DND-41 (cell line): Measurements from ENCODE around the gene AGO3.
"Not testable (repeated sequence)": the region's sequence is repeated elsewhere in the genome, so short reads cannot be mapped to it uniquely, and the experiment has no call there.

Experiments used
- ATAC-seq: fragments of 200-7000 bp; cut with Tn5 transposase; 3 replicates; pipeline ENCODE4 v1.9.1; 2021; ENCODE audit warnings: low read depth; ENCODE audit not compliant: insufficient read depth
- DNase-seq: peaks from one replicate; pipeline ENCODE4 v3.0.0-alpha.2; 2020
- H2AFZ ChIP-seq: 2 replicates; pipeline ENCODE4 v1.6.0; 2012; ENCODE audit warnings: low read depth, low read length
- H3K27ac ChIP-seq: 2 replicates; pipeline ENCODE4 v1.5.1; 2012; ENCODE audit warnings: low read length, inconsistent platforms
- H3K27me3 ChIP-seq: fragments of 200-600 bp; sonication (generic); 2 replicates; pipeline ENCODE4 v1.6.0; 2012; ENCODE audit warnings: low read length, mild to moderate bottlenecking, inconsistent platforms; ENCODE audit not compliant: insufficient read depth, poor library complexity
- H3K36me3 ChIP-seq: 2 replicates; pipeline ENCODE4 v1.5.1; 2012; ENCODE audit warnings: low read length, inconsistent platforms; ENCODE audit not compliant: insufficient read depth
- H3K4me1 ChIP-seq: 2 replicates; pipeline ENCODE4 v1.5.1; 2012; ENCODE audit warnings: mild to moderate bottlenecking, low read length; ENCODE audit not compliant: insufficient read depth
- H3K4me2 ChIP-seq: 2 replicates; pipeline ENCODE4 v1.6.0; 2012; ENCODE audit warnings: mild to moderate bottlenecking, moderate library complexity, low read length, inconsistent platforms; ENCODE audit not compliant: insufficient read depth
- H3K4me3 ChIP-seq, 2 experiments: fragments of 200-600 bp in 1 of 2; shearing (Covaris generic) in 1 of 2; 2 replicates each; pipeline ENCODE4 v1.5.1; 2012 to 2016; ENCODE audit warnings: inconsistent platforms in 2 of 2, low read length in 2 of 2, mild to moderate bottlenecking in 2 of 2, low read depth in 1 of 2, moderate library complexity in 1 of 2
- H3K79me2 ChIP-seq: 2 replicates; pipeline ENCODE4 v1.6.0; 2012; ENCODE audit warnings: low read length, inconsistent platforms; ENCODE audit not compliant: insufficient read depth
- H3K9ac ChIP-seq: 2 replicates; pipeline ENCODE4 v1.6.0; 2012; ENCODE audit warnings: low read depth, mild to moderate bottlenecking, inconsistent platforms, low read length, moderate library complexity
- H3K9me3 ChIP-seq: 2 replicates; pipeline ENCODE4 v1.5.1; 2012; ENCODE audit warnings: low read length, moderate library complexity, mild to moderate bottlenecking, inconsistent platforms; ENCODE audit not compliant: insufficient read depth, severe bottlenecking
- H4K20me1 ChIP-seq: 2 replicates; pipeline ENCODE4 v1.6.0; 2012; ENCODE audit warnings: low read length; ENCODE audit not compliant: insufficient read depth
- CTCF ChIP-seq: IDR thresholded peaks from 2 replicates; pipeline ENCODE4 v1.5.1; 2012; ENCODE audit warnings: borderline replicate concordance, low read length, moderate library complexity, mild to moderate bottlenecking; ENCODE audit not compliant: poor library complexity, severe bottlenecking; ENCODE audit errors: extremely low read depth
- EZH2 ChIP-seq: IDR thresholded peaks from 3 replicates; pipeline ENCODE4 v1.6.1; 2012; ENCODE audit warnings: borderline replicate concordance, low read depth, mild to moderate bottlenecking, moderate library complexity, low read length, inconsistent platforms; ENCODE audit not compliant: severe bottlenecking

AGO3 gene

DNA sequence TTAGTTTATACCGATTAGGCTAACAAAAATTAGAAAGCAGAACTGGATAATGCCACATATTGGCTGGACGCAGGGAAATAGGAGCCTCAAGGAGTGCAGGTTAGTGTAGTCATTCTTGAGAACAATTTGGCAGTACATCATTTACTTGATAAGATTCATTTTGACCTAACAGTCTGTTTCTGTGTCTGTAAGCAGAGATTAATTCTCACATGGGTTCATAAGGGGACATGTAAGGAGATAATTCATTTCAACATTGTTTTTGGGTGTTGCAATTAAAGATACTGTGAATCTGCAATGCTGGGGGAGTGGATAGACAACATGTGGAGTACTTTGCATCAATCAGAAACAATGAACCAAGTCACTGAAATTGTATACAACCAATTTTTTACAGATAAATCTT is 32.0 kb downstream of the AGO3 start:
- H3K4me2 ChIP-seq, result no peak overlapping the region
- DNase-seq (no peak), ATAC-seq (no peak)
- H4K20me1 ChIP-seq, result no peaks in the 10 kb centered on the region
- H3K9ac ChIP-seq, result no peak overlapping the region
- H3K36me3 ChIP-seq, result peaks cover 7% of the 10 kb centered on the region
- no peaks in the 10 kb centered on the region for H3K9me3 ChIP-seq
- no peaks in the 10 kb centered on the region for H3K27me3 ChIP-seq
- no peaks in the 10 kb centered on the region for H3K4me1 ChIP-seq
- H3K79me2 ChIP-seq, result peaks cover 7% of the 10 kb centered on the region; the same call in 1 of the 2 replicates
- TF ChIP-seq EZH2 (no peak), CTCF (no peak)
- no peak overlapping the region for H2AFZ ChIP-seq
- no peak overlapping the region for H3K27ac ChIP-seq
- no peak overlapping the region for H3K4me3 ChIP-seq

DNA sequence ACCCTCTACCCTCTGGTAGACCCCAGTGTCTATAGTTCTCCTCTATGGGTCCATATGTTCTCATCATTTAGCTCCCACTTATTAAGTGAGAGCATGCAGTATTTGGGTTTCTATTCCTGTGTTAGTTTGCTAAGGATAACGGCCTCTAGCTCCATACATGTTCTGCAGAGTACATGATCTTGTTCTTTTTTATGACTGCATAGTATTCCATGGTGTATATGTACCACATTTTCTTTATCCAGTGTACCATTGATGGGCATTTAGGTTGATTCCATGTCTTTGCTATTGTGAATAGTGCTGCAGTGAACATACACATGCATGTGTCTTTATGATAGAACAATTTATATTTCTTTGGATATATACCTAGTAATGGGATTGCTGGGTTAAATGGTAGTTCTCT is 33.4 kb downstream of the AGO3 start:
- not testable (repeated sequence) for DNase-seq, H3K4me3 ChIP-seq, H3K27me3 ChIP-seq, H2AFZ ChIP-seq, H4K20me1 ChIP-seq, H3K27ac ChIP-seq, H3K4me1 ChIP-seq, H3K4me2 ChIP-seq, H3K79me2 ChIP-seq, H3K9ac ChIP-seq, ATAC-seq, H3K9me3 ChIP-seq
- H3K36me3 ChIP-seq, result peaks cover 15% of the 10 kb centered on the region

DNA sequence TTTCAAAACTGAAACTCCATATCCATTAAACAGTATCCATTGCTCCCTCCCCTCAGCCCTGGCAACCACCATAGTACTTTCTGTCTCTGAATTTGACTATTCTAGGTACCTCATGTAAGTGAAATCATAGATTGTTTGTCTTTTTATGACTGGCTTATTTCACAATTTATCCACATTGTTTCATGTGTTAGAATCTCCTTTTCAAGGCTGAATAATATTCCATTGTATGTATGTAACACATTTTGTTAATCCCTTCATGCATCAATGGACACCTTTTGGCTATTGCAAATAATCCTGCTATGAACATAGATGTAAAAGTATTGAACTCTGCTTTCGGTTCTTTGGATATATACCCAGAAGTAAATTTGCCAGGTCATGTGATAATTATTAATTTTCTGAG is 37.5 kb downstream of the AGO3 start:
- Histone ChIP-seq H3K4me1 (no peaks in the 10 kb centered on the region), H3K79me2 (peaks cover 9% of the 10 kb centered on the region; the same call in 1 of the 2 replicates), H2AFZ (no peak overlapping the region), H3K9me3 (no peaks in the 10 kb centered on the region), H3K4me3 (no peak overlapping the region), H3K9ac (no peak overlapping the region), H3K27ac (no peak overlapping the region), H3K4me2 (no peak overlapping the region), H3K27me3 (no peaks in the 10 kb centered on the region), H3K36me3 (peaks cover 38% of the 10 kb centered on the region), H4K20me1 (no peaks in the 10 kb centered on the region)
- DNase-seq, result no peak
- no peak for ATAC-seq
- TF ChIP-seq CTCF (no peak), EZH2 (no peak)

- Histone ChIP-seq H4K20me1 (no peaks in the 10 kb centered on the region), H3K27ac (no peak overlapping the region), H3K9me3 (no peaks in the 10 kb centered on the region), H3K4me1 (no peaks in the 10 kb centered on the region), H2AFZ (no peak overlapping the region), H3K4me2 (no peak overlapping the region), H3K36me3 (peaks cover 47% of the 10 kb centered on the region), H3K4me3 (no peak overlapping the region), H3K27me3 (no peaks in the 10 kb centered on the region), H3K79me2 (peaks cover 5% of the 10 kb centered on the region; the same call in 1 of the 2 replicates), H3K9ac (no peak overlapping the region)
- DNase-seq, result no peak
- TF ChIP-seq CTCF (no peak), EZH2 (no peak)
- no peak for ATAC-seq
Measured at GRCh38 chr1:35971601-35972000, 40.7 kb downstream of the AGO3 start.

DNA sequence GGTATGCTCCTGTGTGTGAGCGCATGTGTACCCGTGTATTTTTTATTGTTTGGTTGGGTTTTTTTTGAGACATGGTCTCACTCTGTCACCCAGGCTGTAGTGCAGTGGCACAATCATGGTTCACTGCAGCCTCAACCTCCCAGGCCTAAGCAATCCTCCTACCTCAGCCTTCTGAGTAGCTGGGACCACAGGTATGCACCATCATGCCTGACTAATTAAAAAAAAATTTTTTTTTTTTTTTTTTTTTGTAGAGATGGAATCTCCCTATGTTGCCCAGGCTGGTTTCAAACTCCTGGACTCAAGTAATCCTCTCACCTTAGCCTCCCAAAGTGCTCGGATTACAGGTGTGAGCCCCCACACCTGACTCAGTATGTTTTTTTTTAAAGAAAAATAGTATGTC is 41.7 kb downstream of the AGO3 start:
- H3K4me3 ChIP-seq, H2AFZ ChIP-seq, H3K4me2 ChIP-seq, H3K27ac ChIP-seq, H3K27me3 ChIP-seq, H4K20me1 ChIP-seq, H3K9me3 ChIP-seq, H3K4me1 ChIP-seq, H3K9ac ChIP-seq, DNase-seq, H3K79me2 ChIP-seq, ATAC-seq: not testable (repeated sequence)
- H3K36me3 ChIP-seq, result peaks cover 43% of the 10 kb centered on the region
